ENCODE results near the gene METTL9. TPM values are rescaled to one million over a fixed set of nuclear protein-coding genes. Genes with fewer than 3 reads are reported as not detected.
"Not testable (repeated sequence)": the region's sequence is repeated elsewhere in the genome, so short reads cannot be mapped to it uniquely, and the experiment has no call there.

Gene METTL9
- total RNA-seq, 1 donor from 2014 or later = 80.1 TPM

DNA sequence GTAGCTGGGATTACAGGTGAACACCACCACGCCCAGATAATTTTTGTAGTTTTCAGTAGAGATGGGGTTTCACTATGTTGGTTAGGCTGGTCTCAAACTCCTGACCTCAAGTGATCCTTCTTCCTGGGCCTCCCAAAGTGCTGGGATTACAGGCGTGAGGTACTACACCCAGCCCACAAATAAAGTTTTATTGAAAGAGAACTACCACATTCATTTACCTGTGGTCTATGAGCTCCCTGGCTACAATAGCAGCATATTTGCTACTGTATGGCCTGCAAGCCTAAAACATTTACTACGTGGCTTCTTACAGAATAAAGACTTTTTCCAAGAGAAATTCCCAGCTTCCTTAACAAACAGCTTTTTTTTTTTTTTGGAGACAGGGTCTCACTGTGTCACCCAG is 3.4 kb downstream of the METTL9 start:
- DNase-seq (ENCODE audit: low spot score) (no peak), ATAC-seq (no peak)
- intact Hi-C loops (cut with DNase I) = no loop called here

DNA sequence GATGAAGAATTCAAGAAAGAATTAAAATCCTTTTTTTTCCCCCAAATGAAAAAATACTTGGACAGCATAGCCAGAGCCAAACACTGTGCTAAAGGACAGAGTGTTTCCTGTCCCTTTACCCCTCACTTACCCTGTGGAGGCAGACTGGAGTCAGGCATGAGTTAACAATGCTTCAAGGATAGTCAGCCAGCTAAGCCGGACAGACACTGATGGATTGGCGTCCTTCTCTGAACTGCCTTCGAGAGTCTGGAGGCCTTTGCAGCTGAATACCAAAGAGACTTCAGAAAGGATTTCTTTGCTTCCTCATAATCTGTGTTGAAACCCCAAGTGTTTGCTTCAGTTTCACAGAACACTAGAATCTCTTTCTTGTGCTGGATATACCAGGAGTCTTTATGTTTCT is 4.6 kb downstream of the METTL9 start:
- no peak for ATAC-seq
- intact Hi-C loops (cut with DNase I) = no loop called here
- DNase-seq (ENCODE audit: low spot score) = no peak

DNA sequence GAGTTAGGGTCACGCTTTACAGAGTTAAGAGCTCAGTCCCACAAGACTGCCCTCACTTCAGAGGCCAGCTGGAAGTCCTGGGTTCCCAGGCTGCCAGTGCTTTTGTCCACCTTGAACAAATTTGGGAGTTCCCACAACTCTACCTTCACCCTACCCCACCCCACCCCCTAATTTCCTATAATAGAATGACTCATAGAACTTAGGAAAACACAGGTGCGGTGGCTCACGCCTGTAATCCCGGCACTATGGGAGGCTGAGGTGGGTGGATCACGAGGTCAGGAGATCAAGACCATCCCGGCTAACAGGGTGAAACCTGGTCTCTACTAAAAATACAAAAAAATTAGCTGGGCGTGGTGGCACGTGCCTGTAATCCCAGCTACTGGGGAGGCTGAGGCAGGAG is 6.5 kb downstream of the METTL9 start:
- ATAC-seq; intact Hi-C loops (cut with DNase I); DNase-seq (ENCODE audit: low spot score): not testable (repeated sequence)

DNA sequence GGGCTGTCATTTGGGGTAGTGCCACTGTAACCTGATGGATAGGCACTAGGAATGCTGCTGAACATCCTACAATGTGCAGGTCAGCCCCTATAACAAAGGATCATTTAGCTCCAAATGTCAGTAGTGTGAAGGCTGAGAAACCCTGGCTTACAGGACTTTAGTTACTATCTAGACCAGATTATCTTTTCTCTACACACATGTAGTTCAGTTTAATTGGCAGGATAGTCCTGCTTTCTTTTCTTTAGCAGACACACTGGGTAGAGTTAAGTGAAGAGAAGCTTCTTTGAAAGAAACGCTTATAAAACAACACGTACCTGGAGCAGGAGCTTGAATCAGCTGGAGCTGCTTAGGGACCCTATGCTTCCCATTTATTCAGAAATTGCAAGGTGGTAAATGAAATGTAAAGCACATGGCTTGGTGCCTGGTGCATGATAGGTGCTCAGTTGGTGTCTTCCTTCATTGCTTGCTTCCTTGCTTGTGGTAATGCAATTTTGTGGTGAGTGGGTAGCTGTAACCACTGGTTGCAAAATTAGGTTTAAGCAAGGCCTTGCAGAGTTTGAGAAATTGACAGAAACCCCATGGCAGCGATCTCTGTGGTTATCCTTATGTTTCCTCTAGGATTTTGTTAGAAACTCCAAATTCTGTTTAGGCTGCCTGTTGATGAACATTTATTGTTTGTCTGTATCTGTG is 9.4 kb downstream of the METTL9 start:
- ATAC-seq (no peak), DNase-seq (ENCODE audit: low spot score) (no peak)
- intact Hi-C loops (cut with DNase I) = no loop called here

DNA sequence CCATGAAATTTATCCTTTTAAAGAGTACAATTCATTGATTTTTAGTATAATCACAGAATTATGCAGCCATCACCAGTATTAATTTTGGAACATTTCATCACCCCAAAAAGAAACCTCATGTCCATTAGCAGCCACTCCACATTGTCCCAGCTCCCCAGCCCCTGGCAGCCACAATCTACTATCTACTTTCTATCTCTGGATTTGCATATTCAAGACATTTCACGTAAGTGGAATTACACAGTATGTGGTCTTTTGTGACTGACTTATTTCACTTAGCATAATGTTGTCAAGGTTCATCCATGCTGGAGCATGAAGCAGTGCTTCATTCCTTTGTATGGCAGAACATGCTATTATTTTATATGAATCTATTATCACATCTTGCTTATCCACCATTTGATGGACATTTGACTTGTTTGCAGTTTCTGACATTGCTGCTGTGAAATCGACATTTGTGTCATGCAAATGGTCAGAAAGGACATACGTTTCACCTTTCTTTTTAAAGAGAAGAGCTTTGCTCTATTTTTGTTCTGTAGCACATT is 10.7 kb downstream of the METTL9 start:
- intact Hi-C loops (cut with DNase I) = no loop called here
- ATAC-seq (no peak), DNase-seq (ENCODE audit: low spot score) (no peak)

DNA sequence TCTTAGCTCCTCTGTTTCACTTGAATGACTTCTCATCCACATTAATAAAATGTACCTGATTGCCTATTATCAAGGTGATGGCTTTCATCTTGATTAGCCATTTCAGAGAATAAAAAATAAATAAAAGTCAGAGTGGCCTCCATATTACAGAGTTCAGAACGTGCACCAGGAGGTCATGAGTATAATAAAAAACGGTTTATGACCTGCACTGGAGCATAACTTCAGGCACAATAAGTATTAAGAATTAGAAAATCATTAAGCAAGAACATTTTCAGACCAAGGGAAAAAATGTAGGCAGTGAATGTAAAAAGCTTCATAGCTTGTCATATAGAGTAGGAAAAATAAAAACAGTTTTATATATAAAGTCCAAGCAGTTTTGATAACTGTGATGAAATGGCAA is 11.4 kb downstream of the METTL9 start:
- ATAC-seq (no peak), DNase-seq (ENCODE audit: low spot score) (no peak)
- intact Hi-C loops (cut with DNase I) = no loop called here

DNA sequence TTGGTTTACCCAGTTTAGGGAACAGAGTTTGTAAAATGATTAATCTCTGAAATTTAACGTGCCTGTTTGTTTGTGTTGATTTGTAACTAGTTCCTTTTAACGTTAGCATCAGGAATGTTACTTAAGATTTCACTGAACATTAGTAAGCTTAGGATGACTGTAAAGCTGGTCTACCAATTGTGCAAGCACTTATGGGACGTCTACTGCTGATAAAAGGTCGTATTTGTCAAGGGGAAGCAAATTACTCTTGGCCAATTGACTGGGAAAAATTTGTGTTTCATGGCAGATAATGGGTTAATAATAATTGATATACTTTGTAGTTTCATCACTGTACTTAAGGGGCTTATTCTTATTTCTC is 11.8 kb downstream of the METTL9 start:
- no peak for DNase-seq (ENCODE audit: low spot score)
- ATAC-seq = no peak
- intact Hi-C loops (cut with DNase I) = no loop called here

DNA sequence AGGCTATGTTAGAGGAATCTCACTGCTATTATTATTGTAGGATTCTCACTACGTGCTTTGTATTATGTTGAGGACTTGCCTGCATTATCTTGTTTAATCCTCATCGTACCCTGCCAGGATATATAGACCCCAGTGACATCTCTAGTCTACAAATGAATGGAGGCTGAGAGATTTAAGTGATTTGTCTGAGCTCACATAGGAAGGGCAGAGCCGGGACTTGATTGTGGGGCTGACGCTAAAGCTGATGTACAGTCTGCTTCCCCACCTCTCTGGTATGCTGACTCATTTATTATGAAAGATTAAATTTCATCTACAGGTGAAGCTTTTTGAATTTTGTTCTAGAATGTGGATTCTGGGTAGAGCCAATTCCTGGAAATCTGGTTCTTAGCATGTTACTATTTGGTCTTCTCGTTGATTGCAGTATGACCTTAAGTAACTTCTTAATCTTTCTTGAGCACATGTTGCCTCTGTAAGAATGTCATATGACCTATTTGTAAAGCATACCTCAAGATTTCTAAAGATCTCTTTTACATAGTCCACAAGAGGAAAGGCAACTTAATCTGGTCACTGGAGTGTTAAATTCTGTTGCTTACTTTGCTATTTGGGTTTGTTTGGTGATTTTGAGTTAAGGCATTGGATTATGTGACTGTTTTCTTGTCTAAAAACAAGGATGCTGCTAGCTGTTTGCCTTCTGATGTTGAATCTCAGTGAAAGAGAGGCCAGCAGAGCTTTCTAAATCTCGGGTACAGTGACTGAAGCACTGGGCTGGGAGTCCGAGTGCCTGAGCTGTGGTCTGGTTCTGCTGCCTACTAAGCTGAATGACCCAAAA is 12.4 kb downstream of the METTL9 start:
- DNase-seq (ENCODE audit: low spot score) (no peak), ATAC-seq (peak; percentile 53)
- intact Hi-C loops (cut with DNase I) = no loop called here

DNA sequence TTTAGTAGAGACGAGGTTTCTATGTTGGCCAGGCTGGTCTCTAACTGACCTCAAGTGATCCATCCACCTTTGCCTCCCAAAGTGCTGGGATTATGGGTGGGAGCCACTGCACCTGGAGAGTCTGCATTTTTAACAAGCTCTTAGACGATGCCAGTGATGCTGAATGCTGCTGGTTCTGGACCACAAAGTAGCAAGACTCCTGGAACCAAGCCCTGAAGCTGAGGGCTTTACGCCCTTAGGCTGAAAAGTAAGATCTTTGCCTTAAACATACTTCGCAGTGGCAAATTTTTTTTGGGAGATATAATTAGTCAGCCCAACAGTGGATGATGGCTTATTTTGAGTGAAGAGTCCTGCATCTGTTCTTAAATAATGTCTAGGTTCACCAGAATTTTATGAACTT is 14.0 kb downstream of the METTL9 start:
- intact Hi-C loops (cut with DNase I) = no loop called here
- DNase-seq (ENCODE audit: low spot score) = no peak
- ATAC-seq = no peak

DNA sequence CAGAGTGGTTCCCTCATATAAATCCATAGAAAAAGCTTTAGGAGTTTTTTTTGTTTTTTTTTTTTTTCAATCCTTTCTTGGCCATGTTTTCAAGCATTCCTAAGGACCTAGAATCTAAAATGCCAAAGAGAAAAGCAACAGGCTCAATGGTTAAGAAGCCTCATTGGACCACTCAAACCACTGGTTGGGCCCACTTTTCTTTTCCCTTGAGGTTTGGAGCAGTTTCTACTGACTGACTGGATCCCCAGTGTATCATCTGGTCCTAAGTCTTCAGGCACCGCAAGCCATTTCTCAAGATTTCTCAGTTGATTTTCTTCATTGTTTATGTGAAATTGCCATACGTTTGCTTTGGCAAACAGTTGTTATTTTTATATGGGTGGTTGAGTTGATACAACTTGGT is 14.4 kb downstream of the METTL9 start:
- DNase-seq (ENCODE audit: low spot score) (no peak), ATAC-seq (no peak)
- intact Hi-C loops (cut with DNase I) = no loop called here

DNA sequence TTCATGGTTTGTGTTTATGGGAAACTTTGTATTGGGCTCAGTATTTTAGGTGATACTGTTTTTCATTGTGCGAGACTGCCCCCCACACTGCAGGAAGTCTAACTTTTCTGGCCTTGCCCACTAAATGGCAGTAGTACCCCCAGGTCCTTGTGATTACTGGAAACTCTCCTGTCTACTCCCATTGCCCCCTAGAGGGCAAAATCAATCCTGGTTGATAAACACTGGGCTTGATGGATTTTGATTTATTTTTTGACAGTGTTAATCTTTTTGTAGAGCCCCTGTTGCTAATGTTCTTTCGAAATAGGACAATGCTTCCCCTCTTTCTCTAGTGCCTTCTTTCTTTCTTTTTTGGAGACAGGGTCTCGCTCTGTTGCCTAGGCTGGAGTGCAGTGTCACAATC is 15.5 kb downstream of the METTL9 start:
- no peak for DNase-seq (ENCODE audit: low spot score)

DNA sequence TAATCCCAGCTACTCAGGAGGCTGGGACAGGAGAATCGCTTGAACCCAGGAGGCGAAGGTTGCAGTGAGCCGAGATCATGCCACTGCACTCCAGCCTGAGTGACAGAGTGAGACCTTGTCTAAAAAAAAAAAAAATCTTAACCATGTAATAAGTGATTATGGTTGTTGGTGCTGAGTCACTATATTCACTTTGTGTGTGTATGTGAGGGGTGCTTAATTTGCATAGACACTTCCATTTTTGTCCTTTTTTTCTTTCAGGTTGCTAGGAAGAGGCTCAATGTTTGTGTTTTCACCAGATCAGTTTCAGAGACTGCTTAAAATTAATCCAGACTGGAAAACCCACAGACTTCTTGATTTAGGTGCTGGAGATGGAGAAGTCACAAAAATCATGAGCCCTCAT is 18.2 kb downstream of the METTL9 start:
- DNase-seq (ENCODE audit: low spot score) (no peak), ATAC-seq (no peak)
- intact Hi-C loops (cut with DNase I) = no loop called here

More for the DNA sequence above, 15.5 kb downstream of the METTL9 start:
- intact Hi-C loops (cut with DNase I) = no loop called here
- no peak for ATAC-seq

DNA sequence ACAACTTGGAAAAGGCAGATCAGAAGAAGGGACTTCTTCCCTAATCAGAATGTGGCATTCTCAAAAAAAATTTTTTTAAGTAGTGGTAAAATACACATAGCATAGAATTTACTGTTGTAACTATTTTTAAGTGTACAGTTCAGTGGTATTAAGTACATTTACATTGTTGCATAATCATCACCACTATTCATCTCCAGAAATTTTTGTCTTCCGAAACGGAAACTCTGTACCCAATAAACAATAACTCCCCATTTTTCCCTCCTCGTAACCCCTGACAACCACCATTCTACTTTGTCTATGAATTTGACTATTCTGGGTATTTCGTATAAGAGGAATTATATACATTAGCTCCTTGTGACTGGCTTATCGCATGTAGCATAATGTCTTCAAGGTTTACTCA is 18.9 kb downstream of the METTL9 start:
- DNase-seq (ENCODE audit: low spot score) = no peak
- intact Hi-C loops (cut with DNase I) = no loop called here
- no peak for ATAC-seq

DNA sequence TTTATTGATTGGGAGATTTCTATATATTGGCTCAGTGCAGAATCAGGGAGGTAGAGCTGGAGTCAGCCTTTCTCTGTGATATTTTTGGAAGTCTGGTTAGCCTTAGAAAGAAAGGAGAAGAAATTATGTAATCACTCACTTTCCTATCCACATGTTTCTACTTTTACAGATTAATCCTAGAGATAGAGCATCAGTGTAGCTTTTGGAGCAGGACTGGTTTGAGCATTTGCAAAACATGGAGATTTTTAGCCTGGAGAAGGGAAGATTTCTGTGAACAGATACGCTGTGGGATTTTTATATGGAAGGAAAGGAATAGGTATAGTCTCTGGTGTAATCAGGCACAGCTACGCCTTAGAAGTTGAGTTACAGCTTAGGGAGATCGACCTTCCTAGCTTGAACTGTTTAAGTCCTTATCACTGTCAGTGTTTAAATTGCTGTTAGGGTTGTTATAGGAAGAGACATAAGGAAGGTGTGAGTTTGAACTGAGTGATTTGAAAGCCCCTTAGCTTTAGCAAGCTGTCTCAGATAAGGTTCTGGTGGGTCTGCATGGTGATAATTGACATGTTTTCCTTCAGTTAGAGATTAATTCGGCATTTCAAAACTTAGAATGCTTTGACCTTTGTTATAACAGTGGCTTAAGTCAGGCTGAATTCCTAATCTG is 20.5 kb downstream of the METTL9 start:
- no peak for DNase-seq (ENCODE audit: low spot score)
- ATAC-seq = no peak
- intact Hi-C loops (cut with DNase I) = no loop called here

DNA sequence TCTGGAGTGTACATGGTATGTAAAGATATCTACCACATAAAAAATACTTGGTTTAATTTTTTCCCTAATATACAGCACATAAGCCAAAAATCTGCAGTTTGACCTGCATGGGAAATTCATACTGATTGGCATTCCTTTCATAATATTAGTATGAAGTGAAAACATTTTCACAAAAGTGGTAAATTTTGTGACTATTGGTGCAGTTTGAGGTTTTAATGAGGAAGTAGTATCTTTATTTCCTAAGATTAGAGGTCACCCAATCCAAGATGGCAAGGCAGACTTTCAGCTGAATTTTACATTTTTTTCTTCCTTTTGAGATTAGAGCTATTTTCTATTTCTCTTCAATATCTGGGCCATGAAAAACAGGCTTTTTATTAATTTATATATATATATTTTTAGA is 21.2 kb downstream of the METTL9 start:
- DNase-seq (ENCODE audit: low spot score) (no peak), ATAC-seq (no peak)
- intact Hi-C loops (cut with DNase I) = no loop called here

DNA sequence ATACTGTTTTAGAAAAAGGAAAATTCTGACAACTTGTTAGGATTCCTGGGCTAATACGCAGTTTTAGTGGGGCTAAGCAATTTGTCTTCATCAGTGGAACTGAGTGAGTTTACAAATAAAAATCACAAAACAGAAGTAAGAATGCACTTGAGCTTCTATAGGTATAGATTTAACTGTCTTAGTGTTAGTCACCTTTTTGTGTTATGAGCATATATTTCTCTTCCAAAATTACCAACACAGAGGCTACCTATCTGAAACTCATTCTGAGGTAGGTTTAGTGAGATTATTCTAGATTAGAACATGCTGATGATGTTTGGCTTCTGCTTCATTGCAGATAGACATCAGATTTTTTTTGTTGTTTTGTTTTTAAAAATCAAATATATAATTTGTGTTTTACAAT is 23.2 kb downstream of the METTL9 start:
- intact Hi-C loops (cut with DNase I) = no loop called here
- DNase-seq (ENCODE audit: low spot score) (no peak), ATAC-seq (no peak)

DNA sequence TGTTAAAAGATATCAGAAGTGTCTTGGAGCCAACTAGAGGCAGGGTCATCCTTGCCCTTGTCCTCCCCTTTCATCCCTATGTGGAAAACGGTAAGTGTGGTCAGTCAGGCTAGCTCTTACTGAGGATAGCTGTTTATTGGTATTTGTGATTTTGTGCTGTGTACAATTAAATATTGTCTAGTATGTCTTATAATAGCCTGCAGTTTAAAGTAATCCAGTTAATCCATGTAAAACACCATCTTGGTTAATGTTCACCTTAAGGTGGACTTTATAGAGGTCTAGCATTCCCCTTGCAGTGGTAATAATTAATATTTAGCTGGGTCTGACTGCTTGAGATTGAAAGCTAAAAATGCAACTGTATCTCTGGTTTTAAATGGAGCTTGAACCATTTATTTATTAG is 25.6 kb downstream of the METTL9 start:
- ATAC-seq = no peak
- intact Hi-C loops (cut with DNase I) = no loop called here
- no peak for DNase-seq (ENCODE audit: low spot score)

DNA sequence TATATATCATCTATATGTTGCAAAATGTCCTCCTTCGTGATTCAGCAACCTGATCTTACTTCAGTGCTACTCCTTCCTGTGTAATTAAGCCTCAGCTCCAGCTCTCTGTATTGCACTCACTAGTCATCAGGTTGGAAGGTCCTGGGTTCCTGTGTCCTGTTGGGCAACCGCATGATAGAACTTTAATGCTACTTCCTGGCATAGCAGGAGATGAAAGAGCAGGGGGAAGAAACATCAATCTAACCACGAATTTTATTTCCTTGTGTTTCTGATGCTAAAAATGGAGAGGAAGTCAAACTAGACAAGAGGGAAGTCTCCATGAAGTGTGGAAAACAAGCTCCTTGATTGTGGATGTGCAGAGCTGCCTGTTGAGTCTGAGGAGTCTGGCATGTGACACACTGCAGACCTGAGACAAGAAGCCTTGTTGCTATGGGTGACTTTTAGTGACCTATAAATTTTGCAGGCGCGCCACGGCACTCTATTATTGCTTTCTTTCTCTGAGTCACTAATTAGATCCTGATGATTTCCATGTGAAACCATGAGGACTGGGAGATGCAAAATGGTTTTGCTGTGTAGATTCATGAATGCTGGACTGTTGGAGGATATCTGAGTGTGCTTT is 27.4 kb downstream of the METTL9 start:
- ATAC-seq (peak; percentile 94), DNase-seq (ENCODE audit: low spot score) (no peak)
- intact Hi-C loops (cut with DNase I) = no loop called here

DNA sequence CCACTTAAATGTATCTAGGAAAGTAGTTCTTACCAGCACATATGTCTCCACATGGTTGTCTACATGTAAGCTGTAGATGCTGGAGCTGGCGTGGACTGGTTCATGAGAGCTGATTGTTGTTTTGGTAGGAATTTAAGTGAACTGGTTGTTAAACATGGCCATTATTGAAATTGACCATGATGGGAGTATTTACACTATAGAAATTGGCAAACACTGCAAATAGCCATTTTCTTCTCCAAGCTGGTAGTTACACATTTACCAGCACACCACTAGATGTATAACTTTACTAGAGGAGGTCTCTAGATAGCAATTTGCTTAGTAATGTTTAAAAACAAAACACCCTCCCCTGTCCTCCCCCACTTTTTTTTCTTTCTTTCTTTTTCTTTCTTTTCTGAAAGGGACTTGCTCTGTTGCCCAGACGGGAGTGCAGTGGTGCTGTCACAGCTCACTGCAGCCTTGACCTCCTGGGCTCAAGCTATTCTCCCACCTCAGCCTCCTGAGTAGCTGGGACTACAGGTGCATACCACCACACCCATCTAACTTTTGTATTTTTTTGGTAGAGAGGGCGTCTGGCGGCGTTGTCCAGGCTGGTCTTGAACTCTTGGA is 28.8 kb downstream of the METTL9 start:
- ATAC-seq (no peak), DNase-seq (ENCODE audit: low spot score) (no peak)
- intact Hi-C loops (cut with DNase I) = no loop called here
